AG04450 (cell line): ENCODE results near the gene DBNL. TPM values are rescaled to one million over a fixed set of nuclear protein-coding genes. Genes with fewer than 3 reads are reported as not detected.

ENCODE experiments used
- CTCF ChIA-PET: fragments of 300-600, 350-600 bp; formaldehyde crosslinking; extraction: SDS; loops from one replicate; lab custom pipeline; 2022; ENCODE audit warnings: antibody characterized with exemption, inconsistent platforms; lab: Charles Lee
- POLR2A ChIA-PET: fragments of 350-600 bp; formaldehyde crosslinking; extraction: SDS; loops from one replicate; lab custom pipeline; 2021; ENCODE audit warnings: antibody characterized with exemption, inconsistent platforms; lab: Yijun Ruan, JAX
- DNase-seq: peaks from one replicate; pipeline ENCODE4 v3.0.0-alpha.2; 2011; ENCODE audit warnings: low read depth, low spot score
- H3K27ac ChIP-seq: one replicate; pipeline ENCODE4 v1.5.1; 2012; ENCODE audit warnings: low read depth, low read length, control low read depth
- H3K27me3 ChIP-seq: one replicate; pipeline ENCODE4 v1.6.0; 2012; ENCODE audit warnings: low read length; ENCODE audit not compliant: control insufficient read depth, insufficient read depth
- H3K4me3 ChIP-seq: 2 replicates; pipeline ENCODE4 v1.5.1; 2011; ENCODE audit warnings: mild to moderate bottlenecking, low read depth, low read length, control low read depth
- H3K9me3 ChIP-seq: 2 replicates; pipeline ENCODE4 v1.5.1; 2012; ENCODE audit warnings: low read length; ENCODE audit not compliant: control insufficient read depth, insufficient read depth
- polyA plus RNA-seq: library from polyadenylated mRNA; depleted of rRNA; stranded (reverse); fragments of >200 nt; gene quantifications from 2 replicates; pipeline ENCODE4 v1.2.3, GENCODE V29; 2011
- TF ChIP-seq, protein P1 (sequence below): IDR thresholded peaks from 2 replicates; pipeline ENCODE4 v1.5.1; 2011; ENCODE audit warnings: low read depth, low read length, control low read depth, inconsistent platforms

DBNL gene
- polyA plus RNA-seq, 1 experiment: 76.1 TPM

DNA sequence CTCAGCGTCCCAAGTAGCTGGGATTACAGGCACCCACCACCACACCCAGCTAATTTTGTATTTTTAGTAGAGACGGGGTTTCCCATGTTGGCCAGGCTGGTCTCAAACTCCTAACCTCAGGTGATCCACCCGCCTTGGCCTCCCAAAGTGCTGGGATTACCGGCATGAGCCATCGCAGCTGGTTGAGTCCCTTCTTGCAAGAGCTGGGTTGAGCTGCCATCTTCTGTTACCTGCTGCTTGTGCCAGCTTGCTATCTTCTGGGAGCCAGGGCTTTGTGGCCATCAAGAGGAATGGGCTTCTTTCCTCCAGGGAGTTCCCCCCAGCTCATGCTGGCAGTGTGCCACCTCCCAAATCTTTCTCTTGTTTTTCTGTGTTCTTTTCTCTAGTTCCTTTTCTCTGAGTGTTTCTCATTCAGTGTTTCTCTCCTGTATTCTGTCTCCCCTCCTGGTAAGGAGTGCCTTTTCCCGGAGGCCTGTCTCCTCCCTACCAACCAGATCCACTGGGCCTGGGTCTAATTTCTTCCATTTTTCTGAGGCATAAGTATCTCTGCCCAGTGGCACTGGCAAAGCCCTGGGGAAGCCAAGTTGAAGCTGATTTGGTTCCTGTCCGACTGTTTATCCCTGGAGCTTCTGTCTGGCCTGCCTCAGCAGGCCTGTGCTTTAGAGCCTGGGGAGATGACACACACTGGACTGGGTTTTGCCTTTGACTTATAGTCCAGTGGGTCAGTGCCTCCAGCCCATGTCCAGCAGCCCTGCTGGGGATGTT, 3.7 kb downstream of the DBNL start:
- DNase-seq: no peak
- Histone ChIP-seq H3K27me3 (no peaks in the 10 kb centered on the region), H3K27ac (no peak overlapping the region), H3K4me3 (no peak overlapping the region), H3K9me3 (no peaks in the 10 kb centered on the region)
- TF ChIP-seq, protein P1, sequence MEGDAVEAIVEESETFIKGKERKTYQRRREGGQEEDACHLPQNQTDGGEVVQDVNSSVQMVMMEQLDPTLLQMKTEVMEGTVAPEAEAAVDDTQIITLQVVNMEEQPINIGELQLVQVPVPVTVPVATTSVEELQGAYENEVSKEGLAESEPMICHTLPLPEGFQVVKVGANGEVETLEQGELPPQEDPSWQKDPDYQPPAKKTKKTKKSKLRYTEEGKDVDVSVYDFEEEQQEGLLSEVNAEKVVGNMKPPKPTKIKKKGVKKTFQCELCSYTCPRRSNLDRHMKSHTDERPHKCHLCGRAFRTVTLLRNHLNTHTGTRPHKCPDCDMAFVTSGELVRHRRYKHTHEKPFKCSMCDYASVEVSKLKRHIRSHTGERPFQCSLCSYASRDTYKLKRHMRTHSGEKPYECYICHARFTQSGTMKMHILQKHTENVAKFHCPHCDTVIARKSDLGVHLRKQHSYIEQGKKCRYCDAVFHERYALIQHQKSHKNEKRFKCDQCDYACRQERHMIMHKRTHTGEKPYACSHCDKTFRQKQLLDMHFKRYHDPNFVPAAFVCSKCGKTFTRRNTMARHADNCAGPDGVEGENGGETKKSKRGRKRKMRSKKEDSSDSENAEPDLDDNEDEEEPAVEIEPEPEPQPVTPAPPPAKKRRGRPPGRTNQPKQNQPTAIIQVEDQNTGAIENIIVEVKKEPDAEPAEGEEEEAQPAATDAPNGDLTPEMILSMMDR: no peak
- CTCF ChIA-PET: interaction anchor here (0.8 to 0.9 kb wide), 2 partner anchors 148 to 164 kb away, joined by 3 read pairs; no protein-coding TSS in a partner anchor
- POLR2A ChIA-PET: no interaction called here

DNA sequence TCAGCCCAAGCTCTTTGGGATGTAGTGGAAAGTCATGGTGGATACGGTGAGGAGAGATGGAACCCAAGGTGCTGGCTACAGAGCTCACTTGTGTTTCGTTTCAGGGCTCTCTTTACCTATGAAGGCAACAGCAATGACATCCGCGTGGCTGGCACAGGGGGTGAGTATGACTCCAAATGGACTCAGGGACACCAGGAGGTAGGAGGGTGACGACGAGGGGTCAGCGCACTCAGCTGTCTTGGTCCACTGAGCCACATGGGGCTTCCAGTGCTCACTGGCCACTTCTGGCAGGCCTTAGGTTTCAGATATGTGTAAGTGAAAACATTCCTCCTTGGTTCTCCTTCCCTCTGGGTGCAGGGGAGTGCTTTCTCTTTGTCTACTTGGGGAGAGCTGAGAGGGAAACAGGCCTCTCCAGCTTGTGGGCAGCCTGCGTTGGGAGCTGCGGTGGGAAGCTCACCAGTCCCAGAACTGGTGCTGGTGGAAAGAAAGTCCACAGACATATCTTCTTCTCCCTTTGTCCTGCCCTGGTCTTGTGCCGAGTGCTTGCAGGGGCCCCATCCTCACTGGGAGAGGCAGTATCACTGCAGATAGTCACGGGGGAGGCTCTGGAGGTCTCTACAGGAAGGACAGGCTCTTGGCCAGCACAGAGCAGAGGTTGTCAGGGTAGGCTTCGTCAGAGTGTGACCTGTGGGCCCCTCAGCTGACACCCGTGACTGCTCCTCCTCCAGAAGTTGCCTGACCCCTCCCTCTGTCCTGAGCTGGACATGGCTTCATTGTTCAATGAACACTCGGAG, 5.8 kb downstream of the DBNL start:
- Histone ChIP-seq H3K9me3 (no peaks in the 10 kb centered on the region), H3K27me3 (no peaks in the 10 kb centered on the region), H3K4me3 (no peak overlapping the region), H3K27ac (no peak overlapping the region)
- TF ChIP-seq, protein P1: no peak
- no peak for DNase-seq
- POLR2A ChIA-PET: no interaction called here
- CTCF ChIA-PET: no interaction called here

DNA sequence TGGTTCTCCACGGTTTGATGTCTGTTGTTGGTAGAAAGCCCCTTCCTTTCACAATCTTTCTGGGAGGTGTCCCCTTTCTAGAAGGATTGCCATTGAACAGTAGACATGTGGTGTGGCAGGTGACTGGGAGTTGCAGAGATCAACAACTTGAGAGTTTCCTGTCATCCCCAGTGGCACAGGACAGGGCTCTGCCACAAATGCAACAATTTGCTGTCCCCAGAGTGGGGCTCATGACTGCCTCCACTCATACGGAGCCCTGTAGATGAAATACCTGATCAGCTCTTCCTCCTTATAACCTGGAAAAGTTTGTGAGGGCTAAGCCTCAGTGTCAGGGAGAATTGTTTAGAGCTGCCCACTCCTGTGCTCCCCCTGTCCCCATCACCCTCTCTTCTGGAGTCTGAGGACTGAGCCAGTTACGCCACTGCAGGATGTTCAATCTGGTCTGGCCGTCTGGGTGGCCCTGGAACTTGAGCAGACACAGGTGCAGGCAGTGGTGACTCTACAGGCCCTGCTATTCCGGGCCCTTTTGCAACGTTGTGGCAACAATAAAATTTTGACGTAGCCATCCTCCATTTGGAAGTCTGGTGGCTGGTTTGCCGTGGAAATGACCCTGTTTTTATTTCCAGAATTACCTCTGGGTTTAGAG, 6.5 kb downstream of the DBNL start:
- Histone ChIP-seq H3K9me3 (no peaks in the 10 kb centered on the region), H3K27me3 (no peaks in the 10 kb centered on the region), H3K4me3 (no peak overlapping the region), H3K27ac (no peak overlapping the region)
- no peak for DNase-seq
- CTCF ChIA-PET: interaction anchor here (1.1 kb wide), 1 partner anchor 190 kb away, joined by 3 read pairs; no protein-coding TSS in a partner anchor
- TF ChIP-seq, protein P1: no peak
- POLR2A ChIA-PET: no interaction called here

DNA sequence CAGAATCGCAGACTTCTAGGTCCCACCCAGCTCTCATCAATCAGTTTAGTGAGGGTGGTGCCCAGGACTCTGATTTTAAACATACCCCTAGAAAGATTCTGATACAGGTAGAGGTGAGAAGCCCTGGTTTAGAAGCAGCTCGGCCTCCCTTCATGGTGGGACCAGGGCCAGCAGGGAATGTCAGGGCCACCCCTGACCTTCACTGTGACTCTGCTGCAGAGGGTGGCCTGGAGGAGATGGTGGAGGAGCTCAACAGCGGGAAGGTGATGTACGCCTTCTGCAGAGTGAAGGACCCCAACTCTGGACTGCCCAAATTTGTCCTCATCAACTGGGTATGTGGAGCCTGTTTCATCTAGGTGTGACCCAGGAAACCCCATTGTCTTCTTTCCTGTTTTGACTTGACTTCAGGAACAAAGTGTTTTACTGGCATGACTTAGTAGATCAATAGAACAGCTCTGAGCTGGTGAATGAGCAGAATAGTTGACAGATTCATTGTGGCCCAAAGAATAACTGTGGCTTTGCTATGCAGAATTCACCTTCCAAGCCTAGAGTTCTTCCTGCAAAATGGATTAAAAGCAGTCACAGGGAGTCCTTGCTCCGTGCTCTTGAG, 7.2 kb downstream of the DBNL start:
- CTCF ChIA-PET: interaction anchor here (0.9 to 1.1 kb wide), 2 partner anchors 189 to 514 kb away, joined by 3 read pairs; no protein-coding TSS in a partner anchor
- POLR2A ChIA-PET: no interaction called here
- no peak for DNase-seq
- H3K9me3 ChIP-seq: no peaks in the 10 kb centered on the region
- TF ChIP-seq, protein P1: no peak
- no peak overlapping the region for H3K4me3 ChIP-seq
- H3K27me3 ChIP-seq: no peaks in the 10 kb centered on the region
- no peak overlapping the region for H3K27ac ChIP-seq
